ENCODE data around the gene IL17RE. TPM values are rescaled to one million over a fixed set of nuclear protein-coding genes. Genes with fewer than 3 reads are reported as not detected.

The IL17RE gene
- total RNA-seq, 1 donor from 2014 or later: 21.5 TPM

DNA sequence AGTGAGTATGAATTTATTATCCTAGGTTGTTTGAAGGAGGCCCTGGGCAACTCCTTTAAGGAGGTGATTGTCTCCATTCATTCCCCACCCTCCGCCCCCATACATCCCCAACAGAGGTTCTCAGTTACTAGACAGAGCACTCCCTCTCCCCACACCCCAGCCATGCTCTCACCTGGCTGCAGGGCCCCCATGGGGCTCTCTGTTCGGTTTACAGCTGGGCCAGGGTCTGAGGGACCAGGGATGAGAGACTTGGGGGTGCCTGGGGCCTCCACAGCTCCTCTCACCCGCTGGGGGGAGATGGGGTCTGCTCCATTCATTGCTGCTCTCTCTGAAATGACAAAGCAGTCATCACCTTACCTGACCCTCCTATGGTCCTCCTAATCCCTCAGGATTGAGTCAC lies 45.9 kb downstream of the IL17RE start:
- Histone ChIP-seq H3K27me3 (ENCODE audit: low read depth) (no peaks in the 10 kb centered on the region), H3K27ac (no peak overlapping the region), H3K4me1 (peaks cover 21% of the 10 kb centered on the region), H3K9me3 (no peaks in the 10 kb centered on the region), H3K4me3 (no peak overlapping the region), H3K36me3 (peaks cover 11% of the 10 kb centered on the region)
- TF ChIP-seq, protein P1, sequence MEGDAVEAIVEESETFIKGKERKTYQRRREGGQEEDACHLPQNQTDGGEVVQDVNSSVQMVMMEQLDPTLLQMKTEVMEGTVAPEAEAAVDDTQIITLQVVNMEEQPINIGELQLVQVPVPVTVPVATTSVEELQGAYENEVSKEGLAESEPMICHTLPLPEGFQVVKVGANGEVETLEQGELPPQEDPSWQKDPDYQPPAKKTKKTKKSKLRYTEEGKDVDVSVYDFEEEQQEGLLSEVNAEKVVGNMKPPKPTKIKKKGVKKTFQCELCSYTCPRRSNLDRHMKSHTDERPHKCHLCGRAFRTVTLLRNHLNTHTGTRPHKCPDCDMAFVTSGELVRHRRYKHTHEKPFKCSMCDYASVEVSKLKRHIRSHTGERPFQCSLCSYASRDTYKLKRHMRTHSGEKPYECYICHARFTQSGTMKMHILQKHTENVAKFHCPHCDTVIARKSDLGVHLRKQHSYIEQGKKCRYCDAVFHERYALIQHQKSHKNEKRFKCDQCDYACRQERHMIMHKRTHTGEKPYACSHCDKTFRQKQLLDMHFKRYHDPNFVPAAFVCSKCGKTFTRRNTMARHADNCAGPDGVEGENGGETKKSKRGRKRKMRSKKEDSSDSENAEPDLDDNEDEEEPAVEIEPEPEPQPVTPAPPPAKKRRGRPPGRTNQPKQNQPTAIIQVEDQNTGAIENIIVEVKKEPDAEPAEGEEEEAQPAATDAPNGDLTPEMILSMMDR (IDR thresholded peaks at IDR 0.05): no peak
- no peak for DNase-seq
- ATAC-seq: no peak
- intact Hi-C loops (cut with DNase I): no loop called here

DNA sequence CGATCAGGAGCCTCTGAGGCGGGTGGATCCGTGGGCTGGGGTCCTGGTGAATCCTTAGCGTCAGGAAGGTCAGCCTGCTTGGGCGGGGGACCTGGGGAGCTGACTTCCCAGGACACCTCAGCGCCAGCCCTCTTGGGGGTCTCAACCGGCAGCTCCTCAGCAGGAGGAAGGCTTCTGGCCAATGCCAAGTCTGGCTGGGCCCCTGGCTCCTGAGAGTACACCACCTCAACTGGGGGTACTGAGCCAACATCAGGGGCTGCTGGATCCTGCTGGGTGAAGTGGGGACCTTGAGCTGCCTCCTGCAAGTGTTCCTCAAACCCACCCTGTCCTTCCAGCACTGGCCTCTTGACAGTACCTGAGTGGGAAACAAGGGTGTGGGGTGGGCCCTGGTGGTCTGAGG lies 46.5 kb downstream of the IL17RE start:
- ATAC-seq (no peak), DNase-seq (no peak)
- no peaks in the 10 kb centered on the region for H3K27me3 ChIP-seq (ENCODE audit: low read depth)
- TF ChIP-seq, protein P1 (IDR thresholded peaks at IDR 0.05): no peak
- H3K36me3 ChIP-seq: peaks cover 5% of the 10 kb centered on the region
- no peak overlapping the region for H3K4me3 ChIP-seq
- H3K27ac ChIP-seq: no peak overlapping the region
- H3K9me3 ChIP-seq: no peaks in the 10 kb centered on the region
- peaks cover 21% of the 10 kb centered on the region for H3K4me1 ChIP-seq
- intact Hi-C loops (cut with DNase I): no loop called here

DNA sequence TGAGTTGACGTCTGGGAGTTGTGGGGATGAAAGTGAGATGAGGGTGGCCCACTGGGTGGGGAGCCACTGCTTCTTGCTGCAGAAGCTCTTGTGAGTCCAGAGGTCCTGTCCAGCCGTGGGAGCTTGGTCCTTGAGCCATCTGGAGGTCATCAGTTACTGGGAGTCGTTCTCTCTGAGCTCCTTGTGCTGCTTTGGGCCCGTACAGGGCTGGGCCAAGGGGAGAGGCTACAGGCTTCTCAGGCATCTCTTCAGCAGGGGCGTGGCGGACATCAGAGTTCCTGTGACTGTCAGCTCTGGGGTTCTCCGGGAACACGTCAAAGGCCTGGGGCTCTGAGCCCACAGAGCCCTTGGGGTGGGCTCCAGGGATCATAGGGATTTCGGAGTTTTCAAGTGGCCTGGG lies 47.0 kb downstream of the IL17RE start:
- Histone ChIP-seq H3K27me3 (ENCODE audit: low read depth) (no peaks in the 10 kb centered on the region), H3K4me1 (peaks cover 21% of the 10 kb centered on the region), H3K27ac (no peak overlapping the region), H3K9me3 (no peaks in the 10 kb centered on the region), H3K36me3 (peaks cover under 1% of the 10 kb centered on the region), H3K4me3 (no peak overlapping the region)
- DNase-seq (no peak), ATAC-seq (no peak)
- intact Hi-C loops (cut with DNase I): no loop called here
- TF ChIP-seq, protein P1 (IDR thresholded peaks at IDR 0.05): no peak

DNA sequence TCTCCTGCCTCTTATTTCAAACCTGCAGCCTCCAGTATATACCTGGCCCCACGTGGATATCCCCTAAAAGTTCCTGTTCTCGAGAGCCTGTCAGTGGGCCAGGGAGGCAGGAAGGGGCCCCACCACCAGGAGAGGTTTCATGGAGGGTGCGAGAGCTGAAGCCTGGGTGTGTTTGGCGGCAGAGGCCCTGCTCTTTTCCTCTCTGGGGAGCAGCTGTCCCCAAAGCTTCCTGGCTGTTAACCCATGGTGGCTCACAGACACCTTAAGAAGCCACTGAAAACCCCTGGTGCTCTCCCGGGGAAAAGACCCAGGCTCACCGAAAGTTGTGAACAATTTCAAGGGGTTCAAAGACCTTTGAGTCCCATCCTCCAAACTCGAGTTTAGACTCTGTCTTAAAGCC lies 48.5 kb downstream of the IL17RE start:
- TF ChIP-seq, protein P1 (IDR thresholded peaks at IDR 0.05): no peak
- no peaks in the 10 kb centered on the region for H3K36me3 ChIP-seq
- intact Hi-C loops (cut with DNase I): no loop called here
- ATAC-seq: no peak
- no peaks in the 10 kb centered on the region for H3K27me3 ChIP-seq (ENCODE audit: low read depth)
- peaks cover 21% of the 10 kb centered on the region for H3K4me1 ChIP-seq
- no peak overlapping the region for H3K27ac ChIP-seq
- DNase-seq: no peak
- no peaks in the 10 kb centered on the region for H3K9me3 ChIP-seq
- H3K4me3 ChIP-seq: no peak overlapping the region

DNA sequence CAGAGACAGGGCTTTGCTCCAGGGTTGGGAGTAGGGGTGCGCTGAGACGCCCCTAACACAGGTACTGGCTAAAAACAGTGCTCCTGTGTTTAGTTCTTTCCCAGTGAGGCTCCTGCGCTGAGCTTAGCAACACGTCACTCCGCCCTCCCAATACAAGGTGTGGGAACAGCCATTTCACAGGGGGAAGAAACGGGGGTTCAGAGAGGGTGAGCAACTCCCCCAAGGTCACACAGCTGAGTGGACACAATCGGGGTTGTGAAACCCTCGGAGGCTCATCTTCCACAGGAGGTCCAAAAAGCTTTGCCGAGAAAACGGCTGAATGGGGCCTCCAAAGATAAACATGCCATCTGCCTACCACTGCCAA lies 48.9 kb downstream of the IL17RE start:
- TF ChIP-seq, protein P1 (IDR thresholded peaks at IDR 0.05): no peak
- H3K4me1 ChIP-seq: peaks cover 21% of the 10 kb centered on the region
- peak overlapping the region; percentile 56 for H3K4me3 ChIP-seq
- intact Hi-C loops (cut with DNase I): no loop called here
- H3K27ac ChIP-seq: no peak overlapping the region
- H3K27me3 ChIP-seq (ENCODE audit: low read depth): no peaks in the 10 kb centered on the region
- ATAC-seq (no peak), DNase-seq (no peak)
- no peaks in the 10 kb centered on the region for H3K9me3 ChIP-seq
- no peaks in the 10 kb centered on the region for H3K36me3 ChIP-seq

Data from lower lobe of right lung (tissue), 2 donors.